Activated CD8-positive, alpha-beta memory T cell treated with anti-CD3 and anti-CD28 coated beads, Interleukin-2, amount 50 U/mL, for 1 hour (primary cell): ENCODE measurements around the gene SIAH2.

Experiments
- DNase-seq: peaks from one replicate; pipeline ENCODE4 v3.0.0-alpha.2; 2020; ENCODE audit errors: extremely low read depth

SIAH2 gene

GRCh38 chr3:150749255-150749654, 13.7 kb downstream of the SIAH2 start:
- no peak for DNase-seq

- no peak for DNase-seq
Measured at GRCh38 chr3:150748684-150749047, 14.3 kb downstream of the SIAH2 start.

GRCh38 chr3:150747886-150748683, 14.9 kb downstream of the SIAH2 start:
- DNase-seq = no peak

GRCh38 chr3:150746791-150747590, 16.0 kb downstream of the SIAH2 start:
- DNase-seq = no peak

- DNase-seq = no peak
Measured at GRCh38 chr3:150745832-150746231, 17.1 kb downstream of the SIAH2 start.

GRCh38 chr3:150744919-150745211, 18.1 kb downstream of the SIAH2 start:
- no peak for DNase-seq

GRCh38 chr3:150744041-150744918, 18.7 kb downstream of the SIAH2 start:
- DNase-seq = no peak

GRCh38 chr3:150743508-150743907, 19.5 kb downstream of the SIAH2 start:
- no peak for DNase-seq

GRCh38 chr3:150742679-150743078, 20.3 kb downstream of the SIAH2 start:
- DNase-seq = no peak

GRCh38 chr3:150742141-150742523, 20.8 kb downstream of the SIAH2 start:
- no peak for DNase-seq

GRCh38 chr3:150741497-150742140, 21.4 kb downstream of the SIAH2 start:
- DNase-seq = no peak

GRCh38 chr3:150740733-150741496, 22.1 kb downstream of the SIAH2 start:
- no peak for DNase-seq

GRCh38 chr3:150739877-150740645, 22.9 kb downstream of the SIAH2 start:
- no peak for DNase-seq

GRCh38 chr3:150739200-150739863, 23.6 kb downstream of the SIAH2 start:
- DNase-seq = no peak

- DNase-seq = no peak
Measured at GRCh38 chr3:150738688-150739087, 24.3 kb downstream of the SIAH2 start.

- no peak for DNase-seq
Measured at GRCh38 chr3:150737874-150738679, 24.9 kb downstream of the SIAH2 start.

GRCh38 chr3:150736903-150737832, 25.8 kb downstream of the SIAH2 start:
- DNase-seq = no peak

- DNase-seq = no peak
Measured at GRCh38 chr3:150736316-150736719, 26.7 kb downstream of the SIAH2 start.
